SH-SY5Y (cell line): ENCODE data around the gene NFIA.

ENCODE experiments used
- GATA2 ChIP-seq: IDR thresholded peaks from 2 replicates; pipeline ENCODE4 v1.6.1; 2011; ENCODE audit warnings: mild to moderate bottlenecking, low read depth, low read length
- GATA3 ChIP-seq: IDR thresholded peaks from 2 replicates; pipeline ENCODE4 v1.6.1; 2011; ENCODE audit warnings: low read depth, mild to moderate bottlenecking, low read length, moderate library complexity

GRCh38 chr1:61270107-61270506 is 187.7 kb downstream of the NFIA start:
- TF ChIP-seq GATA3 (no peak), GATA2 (no peak)
